Stimulated activated CD4-positive, alpha-beta T cell treated with anti-CD3 and anti-CD28 coated beads, Interleukin-1b, Interleukin-23, amount 100 ng/mL, for 48 hours (primary cell): ENCODE measurements around the gene INPP5K.
"Not testable (repeated sequence)": the region's sequence is repeated elsewhere in the genome, so short reads cannot be mapped to it uniquely, and the experiment has no call there.

ENCODE experiments used
- DNase-seq: peaks from one replicate; pipeline ENCODE4 v3.0.0-alpha.2; 2020

The INPP5K gene

DNA sequence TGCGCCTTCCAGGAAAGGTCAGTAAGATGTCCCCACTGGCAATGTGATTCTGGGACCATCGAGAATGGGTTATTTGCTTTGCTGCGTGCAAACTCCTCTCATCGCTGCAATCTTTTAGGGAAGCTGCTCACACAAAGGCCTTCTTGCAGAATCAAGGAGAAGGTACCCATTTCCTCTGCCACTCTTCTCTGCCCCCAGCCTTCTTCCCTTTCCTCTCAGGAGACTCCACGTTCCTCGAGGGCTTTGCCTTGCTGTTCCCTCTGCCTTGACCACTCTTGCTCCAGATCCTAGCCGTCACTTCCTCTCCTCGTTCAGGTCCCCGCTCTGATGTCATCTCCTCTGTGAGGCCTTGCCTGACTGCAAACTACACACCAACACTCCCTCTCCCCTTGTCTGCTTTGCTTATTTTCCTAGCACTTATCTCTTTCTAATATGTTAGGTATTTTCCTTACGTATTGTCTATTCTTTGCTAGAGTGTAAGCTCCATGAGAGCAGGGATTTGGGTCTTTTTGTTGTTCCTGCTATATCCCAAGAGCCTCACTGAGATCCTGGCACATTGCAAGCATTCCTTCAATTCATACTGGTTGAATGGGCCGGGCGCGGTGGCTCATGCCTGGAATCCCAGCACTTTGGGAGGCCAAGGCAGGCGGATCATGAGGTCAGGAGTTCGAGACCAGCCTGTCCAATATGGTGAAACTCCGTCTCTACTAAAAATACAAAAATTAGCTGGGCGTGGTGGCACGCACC lies 55.0 kb downstream of the INPP5K start:
- DNase-seq = no peak

DNA sequence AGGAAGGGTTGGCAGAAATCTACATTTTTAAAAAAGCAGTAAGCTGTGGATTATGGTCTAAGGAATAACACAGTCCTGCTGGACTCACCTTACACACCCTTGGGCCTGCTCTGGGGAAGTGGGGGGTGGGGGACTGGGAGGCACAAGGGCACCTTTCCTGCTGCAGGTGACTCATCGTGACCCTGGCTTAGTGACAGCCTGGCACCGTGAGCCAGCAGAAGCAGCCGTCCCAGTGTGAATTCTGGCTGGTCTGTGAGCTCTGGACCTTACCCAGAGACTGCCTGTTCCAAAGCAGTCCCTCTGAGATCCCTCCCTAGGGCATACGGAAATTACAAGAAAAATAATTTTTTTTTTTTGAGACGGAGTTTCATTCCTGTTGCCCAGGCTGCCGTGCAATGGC lies 56.2 kb downstream of the INPP5K start:
- no peak for DNase-seq

DNA sequence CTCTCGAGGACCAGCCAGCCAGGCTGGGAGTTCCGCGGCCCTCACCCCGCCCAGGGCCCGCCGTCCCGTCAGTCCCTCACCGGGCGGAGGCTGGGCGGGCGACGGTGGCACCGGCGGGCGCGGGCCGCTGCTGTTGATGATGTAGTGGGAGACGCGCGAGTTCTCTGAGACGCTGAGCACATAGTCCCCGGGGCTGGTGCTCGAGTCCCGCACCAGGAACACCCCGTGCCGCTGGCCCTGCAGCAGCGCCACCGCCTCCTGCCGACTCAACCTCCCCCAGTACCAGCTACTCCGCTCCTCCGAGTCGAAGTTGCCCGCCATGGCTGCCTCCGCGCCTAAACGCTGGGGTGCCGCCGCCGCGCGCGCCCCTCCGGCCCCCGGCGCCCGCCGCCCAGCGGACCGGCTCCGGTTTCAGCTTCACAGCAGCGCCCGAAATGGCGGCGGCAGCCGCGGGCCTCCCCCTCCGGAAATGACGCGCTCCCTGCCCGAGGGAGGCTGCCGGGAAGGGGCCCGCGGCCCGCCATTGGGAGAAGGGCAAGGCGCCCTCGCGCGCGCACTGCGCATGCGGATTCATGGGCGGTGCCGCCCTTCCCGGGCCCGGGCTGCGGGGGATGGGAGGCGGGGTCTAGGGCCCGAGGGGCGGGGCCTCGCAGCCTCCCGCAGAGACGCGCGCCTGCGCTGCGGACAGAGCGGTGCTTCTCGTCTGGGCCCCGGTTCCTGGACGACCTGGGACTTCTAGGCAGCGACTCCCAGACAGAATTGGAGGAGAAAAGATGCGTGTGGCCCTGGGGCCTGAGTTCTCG lies 60.4 kb downstream of the INPP5K start, which contains the start of gene CRK:
CRK (minus strand) TSS at position 436 of the 803 bp plus-strand sequence; CDS start at position 321, 115 bp downstream.
- DNase-seq = peak; percentile 98

DNA sequence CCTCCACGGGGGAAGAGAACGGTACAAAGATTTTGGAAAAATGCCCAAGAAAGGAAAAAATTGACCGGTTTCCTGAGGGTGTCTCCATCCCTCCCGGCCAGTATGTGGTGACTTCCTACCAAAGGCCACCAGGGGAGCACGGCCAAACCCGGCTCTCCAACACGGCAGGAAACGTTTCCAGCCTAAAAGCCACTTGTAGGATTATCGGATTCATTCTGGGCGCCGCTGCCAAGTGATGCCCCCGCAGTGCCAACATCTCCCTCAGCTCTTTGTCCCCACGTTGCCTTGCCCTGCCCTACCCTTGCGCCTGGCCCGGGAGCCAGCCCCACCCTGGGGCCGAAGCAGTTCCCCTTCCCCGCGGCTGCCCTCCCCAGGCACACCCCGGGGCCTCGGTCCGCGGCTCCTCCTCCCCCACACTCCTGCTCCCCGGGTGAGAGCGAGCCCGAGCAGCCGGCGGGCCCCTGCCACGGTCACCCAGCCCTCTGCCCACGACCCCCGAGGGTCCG lies 61.1 kb downstream of the INPP5K start:
- peak; percentile 32 for DNase-seq

DNA sequence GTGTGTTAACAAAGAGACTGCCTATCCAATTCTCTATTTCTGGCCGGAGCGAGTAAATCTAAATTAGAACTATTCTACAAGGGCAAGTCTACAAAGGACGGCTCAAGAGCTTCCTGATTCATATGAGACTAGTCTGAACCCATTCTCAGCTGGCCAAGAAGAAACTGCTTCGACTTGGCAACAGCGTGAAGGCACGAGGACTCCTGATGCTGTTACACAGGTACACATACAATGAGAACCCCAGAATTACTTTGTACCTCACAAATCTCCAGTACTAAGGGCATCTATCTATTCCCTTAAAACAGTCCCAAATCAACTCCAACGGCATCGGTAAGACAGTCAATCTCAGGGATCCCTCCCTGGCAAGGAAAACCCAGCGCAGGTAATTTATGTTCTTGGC lies 61.9 kb downstream of the INPP5K start:
- DNase-seq = no peak

DNA sequence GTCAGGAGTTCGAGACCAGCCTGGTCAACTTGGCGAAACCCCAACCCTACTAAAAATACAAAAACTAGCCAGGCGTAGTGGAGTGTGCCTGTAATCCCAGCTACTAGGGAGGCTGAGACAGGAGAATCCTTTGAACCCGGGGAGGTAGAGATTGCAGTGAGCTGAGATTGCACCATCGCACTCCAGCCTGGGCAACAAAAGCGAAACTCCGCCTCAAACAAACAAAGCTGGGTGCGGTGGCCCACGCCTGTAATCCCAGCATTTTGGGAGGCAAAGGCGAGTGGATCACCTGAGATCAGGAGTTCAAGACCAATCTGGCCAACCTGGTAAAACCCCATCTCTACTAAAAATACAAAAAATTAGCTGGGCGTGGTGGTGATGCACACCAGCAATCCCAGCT lies 62.7 kb downstream of the INPP5K start:
- DNase-seq = not testable (repeated sequence)

DNA sequence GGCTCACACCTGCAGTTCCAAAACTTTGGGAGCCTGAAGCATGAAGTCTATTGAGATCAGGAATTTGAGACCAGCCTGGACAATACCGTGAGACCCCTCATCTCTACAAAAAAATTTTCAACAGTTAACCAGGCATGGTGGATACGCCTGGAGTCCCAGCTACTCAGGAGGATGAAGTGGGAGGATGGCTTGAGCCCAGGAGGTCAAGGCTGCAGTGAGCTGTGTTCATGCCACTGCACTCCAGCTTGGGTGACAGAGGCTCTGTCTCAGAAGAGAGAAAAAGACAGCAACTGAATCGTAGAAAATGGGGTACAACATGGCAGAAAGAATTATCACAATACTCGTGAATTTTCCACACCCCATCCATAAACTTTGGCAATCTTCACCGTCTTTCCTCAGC lies 63.6 kb downstream of the INPP5K start:
- DNase-seq = no peak

DNA sequence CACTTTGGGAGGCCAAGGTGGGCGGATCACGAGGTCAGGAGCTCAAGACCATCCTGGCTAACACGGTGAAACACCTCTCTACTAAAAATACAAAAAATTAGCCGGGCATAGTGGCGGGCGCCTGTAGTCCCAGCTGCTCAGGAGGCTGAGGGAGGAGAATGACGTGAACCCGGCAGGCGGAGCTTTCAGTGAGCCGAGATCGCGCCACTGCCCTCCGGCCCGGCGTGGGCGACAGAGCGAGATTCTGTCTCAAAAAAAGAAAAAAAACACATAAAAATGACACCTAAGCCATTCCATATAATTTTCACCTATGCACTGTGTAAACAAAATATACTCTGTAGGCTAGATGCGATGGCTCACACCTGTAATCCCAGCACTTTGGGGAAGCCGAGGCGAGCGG lies 66.2 kb downstream of the INPP5K start:
- not testable (repeated sequence) for DNase-seq

DNA sequence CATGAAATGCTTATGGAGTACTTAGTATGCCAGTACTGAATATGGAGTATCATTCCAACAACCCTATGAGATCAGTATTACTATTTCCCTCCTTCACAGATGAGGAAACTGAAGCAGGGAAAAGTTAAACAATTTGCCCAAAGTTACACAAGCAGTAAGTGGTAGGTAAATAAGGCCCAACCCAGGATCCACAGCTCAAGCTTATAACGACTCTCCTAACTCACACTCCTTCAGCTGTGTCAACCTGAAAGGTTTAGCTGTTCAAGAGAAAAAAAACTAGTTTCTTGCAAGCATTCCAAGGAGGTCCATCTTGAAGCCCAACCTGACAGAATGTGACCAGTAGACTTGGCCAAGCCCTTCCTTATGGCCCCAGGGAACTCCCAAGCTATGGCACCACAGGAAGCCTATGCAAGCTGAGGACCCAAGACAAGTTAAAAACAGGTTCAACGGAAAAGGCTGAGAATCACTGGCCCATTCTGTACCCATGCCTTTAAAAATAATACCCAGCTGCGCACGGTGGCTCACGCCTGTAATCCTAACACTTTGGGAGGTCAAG lies 66.9 kb downstream of the INPP5K start:
- DNase-seq = no peak

DNA sequence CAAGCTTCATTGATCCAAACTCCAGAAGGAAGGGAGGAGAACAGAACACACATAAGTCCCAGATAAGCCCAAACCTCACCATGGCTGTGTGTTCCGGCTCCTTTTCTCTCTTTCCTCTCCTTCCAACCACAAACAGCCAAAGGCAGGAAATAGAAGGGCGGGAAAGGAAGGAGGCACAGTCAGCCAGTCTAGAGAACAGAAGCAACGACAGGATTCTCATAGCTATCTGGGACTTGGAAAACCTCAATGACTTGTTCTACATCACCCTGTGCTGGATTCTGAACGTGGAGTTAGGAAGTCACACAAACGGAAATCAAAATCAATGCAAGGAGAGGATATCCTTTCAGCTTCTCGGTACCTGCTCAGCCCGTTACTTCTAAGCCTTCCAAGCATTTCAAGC lies 69.4 kb downstream of the INPP5K start:
- DNase-seq = no peak

DNA sequence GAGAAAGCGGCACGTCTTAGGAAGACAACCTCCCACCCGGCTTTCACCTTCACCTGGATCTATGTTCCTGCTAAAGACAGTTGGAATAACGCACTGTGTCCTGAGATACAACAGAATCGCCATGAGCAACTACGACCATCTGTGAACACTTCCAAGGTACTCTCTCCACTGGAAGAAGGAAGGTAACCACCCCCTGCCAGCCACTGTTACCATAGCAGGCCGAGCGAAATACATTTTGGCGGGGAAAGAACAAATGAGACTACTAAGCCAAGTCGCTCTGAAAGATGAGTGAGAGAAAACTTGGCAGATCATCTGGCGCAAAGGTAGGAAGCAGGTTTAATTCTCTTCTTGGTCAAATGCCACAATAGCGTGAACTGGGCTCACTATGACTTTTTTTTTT lies 70.2 kb downstream of the INPP5K start:
- DNase-seq = no peak

DNA sequence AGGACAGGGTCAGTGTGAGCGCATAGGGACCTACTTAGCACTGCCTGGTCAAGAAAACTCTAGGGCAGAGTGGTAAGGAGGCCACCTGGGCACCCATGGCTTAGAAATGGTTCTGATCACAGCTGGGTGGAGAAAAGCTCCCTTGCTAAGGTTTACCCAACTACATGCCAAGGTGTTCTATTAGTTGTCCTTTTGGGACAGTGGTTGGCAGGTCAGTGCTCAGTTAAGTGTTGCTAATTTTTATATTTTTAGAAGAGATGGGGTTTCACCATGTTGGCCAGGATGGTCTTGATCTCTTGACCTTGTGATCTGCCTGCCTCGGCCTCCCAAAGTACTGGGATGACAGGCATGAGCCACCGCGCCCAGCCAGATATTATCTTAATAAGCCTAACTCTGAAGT lies 70.7 kb downstream of the INPP5K start:
- not testable (repeated sequence) for DNase-seq
